GM06990 (cell line): ENCODE data around the gene CD81.

Experiments
- DNase-seq: peaks from one replicate; pipeline ENCODE4 v3.0.0-alpha.2; 2011; ENCODE audit not compliant: insufficient read length; ENCODE audit errors: extremely low read depth
- H3K27me3 ChIP-seq: replicated peaks from 2 replicates; pipeline ENCODE4 v1.6.0; 2011; ENCODE audit warnings: low read length; ENCODE audit not compliant: control insufficient read depth, insufficient read depth
- H3K36me3 ChIP-seq: 2 replicates; pipeline ENCODE4 v1.5.1; 2011; ENCODE audit warnings: low read length; ENCODE audit not compliant: control insufficient read depth, insufficient read depth
- H3K4me3 ChIP-seq: replicated peaks from 2 replicates; pipeline ENCODE4 v1.5.1; 2011; ENCODE audit warnings: low read depth, mild to moderate bottlenecking, control low read depth, low read length
- CTCF ChIP-seq: IDR thresholded peaks from 2 replicates; pipeline ENCODE4 v1.5.1; 2011; ENCODE audit warnings: low read length, control low read depth, mild to moderate bottlenecking, inconsistent platforms; ENCODE audit not compliant: insufficient read depth, poor library complexity, severe bottlenecking

The CD81 gene

DNA sequence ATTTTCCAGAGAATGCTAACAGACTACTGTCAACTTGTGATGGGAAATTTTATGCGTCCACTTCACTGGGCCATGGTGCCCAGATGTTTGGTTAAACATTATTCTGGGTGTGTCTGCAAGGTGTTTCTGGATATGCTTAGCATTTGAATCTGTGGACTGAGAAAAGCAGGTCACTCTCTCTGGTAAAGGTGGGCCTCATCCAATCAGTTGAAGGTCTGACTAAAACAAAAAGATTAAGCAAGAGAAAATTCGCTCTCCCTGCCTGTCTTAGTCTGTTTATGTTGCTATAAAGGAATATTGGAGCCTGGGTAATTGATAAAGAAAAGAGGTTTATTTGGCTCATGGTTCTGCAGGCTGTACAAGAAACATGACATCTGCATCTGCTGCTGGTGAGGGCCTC, 32.1 kb upstream of the CD81 start:
- Histone ChIP-seq H3K36me3 (no peaks in the 10 kb centered on the region), H3K27me3 (no peaks in the 10 kb centered on the region), H3K4me3 (no peak overlapping the region)
- TF ChIP-seq CTCF: no peak
- DNase-seq: no peak

DNA sequence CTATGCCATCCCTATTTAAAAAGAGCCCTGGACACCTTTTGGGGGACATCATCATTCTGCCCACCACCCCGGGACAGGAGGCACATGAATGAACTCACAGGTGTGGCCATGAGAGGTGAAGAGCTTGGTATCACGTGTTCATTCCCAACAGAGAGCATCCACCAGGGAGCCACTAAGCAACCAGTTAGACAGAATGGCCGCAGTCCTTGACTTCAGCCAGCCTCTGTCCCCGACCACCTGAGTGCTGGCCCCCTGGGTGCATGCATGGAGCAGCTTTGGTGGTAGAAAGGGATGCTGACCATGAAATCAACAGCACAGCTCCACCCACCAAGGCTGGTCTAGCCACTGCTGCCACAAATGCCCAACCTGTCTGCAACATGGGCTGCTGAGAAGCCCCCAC, 31.1 kb upstream of the CD81 start:
- H3K4me3 ChIP-seq: no peak overlapping the region
- no peak for DNase-seq
- no peaks in the 10 kb centered on the region for H3K27me3 ChIP-seq
- no peak for TF ChIP-seq CTCF
- no peaks in the 10 kb centered on the region for H3K36me3 ChIP-seq

GRCh38 chr11:2346586-2347307, 30.4 kb upstream of the CD81 start:
- no peak for TF ChIP-seq CTCF
- no peak overlapping the region for H3K4me3 ChIP-seq
- H3K27me3 ChIP-seq: no peaks in the 10 kb centered on the region
- H3K36me3 ChIP-seq: no peaks in the 10 kb centered on the region
- no peak for DNase-seq

- no peak for DNase-seq
- no peak for TF ChIP-seq CTCF
- no peak overlapping the region for H3K4me3 ChIP-seq
- no peaks in the 10 kb centered on the region for H3K27me3 ChIP-seq
- H3K36me3 ChIP-seq: no peaks in the 10 kb centered on the region
These were observed 29.7 kb upstream of the CD81 start for GRCh38 chr11:2347308-2347830.

DNA sequence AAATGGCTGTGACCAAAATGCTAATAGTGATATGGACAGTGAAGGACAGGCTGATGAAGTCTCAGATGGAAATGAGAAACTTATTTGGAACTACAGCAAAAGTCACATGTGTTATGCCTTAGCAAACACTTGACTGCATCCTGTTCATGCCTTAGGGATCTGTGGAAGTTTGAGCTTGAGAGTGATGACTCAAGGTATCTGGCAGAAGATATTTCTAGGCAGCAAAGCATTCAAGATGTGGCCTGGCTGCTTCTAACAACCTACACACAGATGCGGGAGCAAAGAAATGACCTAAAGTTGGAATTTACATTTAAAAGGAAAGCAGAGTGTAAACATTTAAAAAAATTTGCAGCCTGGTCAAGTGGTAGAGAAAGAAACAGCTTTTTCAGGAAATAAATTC, 28.1 kb upstream of the CD81 start:
- no peak for DNase-seq
- TF ChIP-seq CTCF: no peak
- Histone ChIP-seq H3K36me3 (no peaks in the 10 kb centered on the region), H3K4me3 (no peak overlapping the region), H3K27me3 (no peaks in the 10 kb centered on the region; the same call in 1 of the 2 replicates)
